SU-DHL-6 (cell line): ENCODE results near the gene BMP15.

ENCODE experiments used
- EZH2phosphoT487 ChIP-seq: fragments of 200-600 bp; sonication (generic), shearing (Covaris generic); conservative IDR thresholded peaks from 2 replicates; pipeline ENCODE4 v1.6.1; 2018; ENCODE audit warnings: mild to moderate bottlenecking, antibody characterized with exemption, low read length, moderate library complexity, mixed read lengths
- TF ChIP-seq, protein P1 (sequence below): fragments of 200-600 bp; sonication (generic); IDR thresholded peaks from one replicate; pipeline ENCODE4 v1.5.1; 2017; ENCODE audit warnings: antibody characterized with exemption, mild to moderate bottlenecking, low read length, moderate library complexity; ENCODE audit not compliant: insufficient read depth, poor library complexity, severe bottlenecking

DNA sequence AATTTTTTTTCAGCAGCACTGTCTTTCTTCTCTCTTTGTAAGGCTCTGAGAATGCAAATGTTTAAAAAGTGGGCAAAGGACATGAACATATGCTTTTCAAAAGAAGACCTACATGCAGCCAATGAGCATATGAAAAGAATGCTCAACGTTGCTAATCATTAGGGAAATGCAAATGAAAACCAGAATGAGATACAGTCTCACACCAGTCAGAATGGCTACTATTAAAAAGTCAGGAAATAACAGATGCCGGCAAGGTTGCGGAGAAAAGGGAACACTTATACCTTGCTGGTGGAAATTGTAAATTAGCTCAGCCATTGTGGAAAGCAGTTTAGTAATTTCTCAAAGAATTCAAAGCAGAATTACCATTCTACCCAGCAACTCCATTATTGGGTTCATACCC lies 51.6 kb downstream of the BMP15 start:
- TF ChIP-seq, protein P1, sequence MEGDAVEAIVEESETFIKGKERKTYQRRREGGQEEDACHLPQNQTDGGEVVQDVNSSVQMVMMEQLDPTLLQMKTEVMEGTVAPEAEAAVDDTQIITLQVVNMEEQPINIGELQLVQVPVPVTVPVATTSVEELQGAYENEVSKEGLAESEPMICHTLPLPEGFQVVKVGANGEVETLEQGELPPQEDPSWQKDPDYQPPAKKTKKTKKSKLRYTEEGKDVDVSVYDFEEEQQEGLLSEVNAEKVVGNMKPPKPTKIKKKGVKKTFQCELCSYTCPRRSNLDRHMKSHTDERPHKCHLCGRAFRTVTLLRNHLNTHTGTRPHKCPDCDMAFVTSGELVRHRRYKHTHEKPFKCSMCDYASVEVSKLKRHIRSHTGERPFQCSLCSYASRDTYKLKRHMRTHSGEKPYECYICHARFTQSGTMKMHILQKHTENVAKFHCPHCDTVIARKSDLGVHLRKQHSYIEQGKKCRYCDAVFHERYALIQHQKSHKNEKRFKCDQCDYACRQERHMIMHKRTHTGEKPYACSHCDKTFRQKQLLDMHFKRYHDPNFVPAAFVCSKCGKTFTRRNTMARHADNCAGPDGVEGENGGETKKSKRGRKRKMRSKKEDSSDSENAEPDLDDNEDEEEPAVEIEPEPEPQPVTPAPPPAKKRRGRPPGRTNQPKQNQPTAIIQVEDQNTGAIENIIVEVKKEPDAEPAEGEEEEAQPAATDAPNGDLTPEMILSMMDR = no peak
- no peak for TF ChIP-seq EZH2phosphoT487
